Measurements from ENCODE around the gene FSTL3. TPM values are rescaled to one million over a fixed set of nuclear protein-coding genes. Genes with fewer than 3 reads are reported as not detected.

Gene FSTL3
- total and polyA plus RNA-seq, 10 of the 15 experiments (the other 5 are each of a cell fraction or from before 2014, with no cell fraction given) = 0.42 to 13.5 (median 3.6) TPM

- in situ Hi-C loops (cut with MboI) = no loop called here
- no peaks in the 10 kb centered on the region for H4K20me1 ChIP-seq (ENCODE audit: control insufficient read depth, insufficient read depth)
- no peak for TF ChIP-seq SUPT20H (IDR thresholded peaks at IDR 0.05; ENCODE audit: borderline replicate concordance, control insufficient read depth, low read depth, low read length)
- no peak for TF ChIP-seq PRDM15 (CRISPR knock-in tag; IDR thresholded peaks at IDR 0.05)
- TF ChIP-seq RELA (IDR thresholded peaks at IDR 0.05; ENCODE audit: borderline replicate concordance, partially characterized antibody) = no peak
- no peak for TF ChIP-seq ZBED1 (IDR thresholded peaks at IDR 0.05; ENCODE audit: borderline replicate concordance)
- TF ChIP-seq SKIL (IDR thresholded peaks at IDR 0.05; ENCODE audit: low read depth, poor library complexity, severe bottlenecking) = no peak
- TF ChIP-seq TCF12 (IDR thresholded peaks at IDR 0.05; ENCODE audit: low read depth, low read length) = no peak
- TF ChIP-seq FOS (IDR thresholded peaks at IDR 0.05; ENCODE audit: borderline replicate concordance, extremely low read depth, insufficient read length) = no peak
- no peak for TF ChIP-seq TBL1XR1 (IDR thresholded peaks at IDR 0.05; ENCODE audit: low read depth, low read length)
- TF ChIP-seq JUNB (IDR thresholded peaks at IDR 0.05) = no peak
- no peak for TF ChIP-seq YBX1 (IDR thresholded peaks at IDR 0.05)
- TF ChIP-seq ZNF207 (IDR thresholded peaks at IDR 0.05; ENCODE audit: borderline replicate concordance) = no peak
- no peak for TF ChIP-seq ATF2 (IDR thresholded peaks at IDR 0.05; ENCODE audit: low read length)
- TF ChIP-seq IKZF2 (IDR thresholded peaks at IDR 0.05) = no peak
- no peak for TF ChIP-seq CHD4 (IDR thresholded peaks at IDR 0.05)
- no peak for TF ChIP-seq MTA2 (IDR thresholded peaks at IDR 0.05; ENCODE audit: low read depth)
- TF ChIP-seq NR2C1 (IDR thresholded peaks at IDR 0.05) = no peak
- no peak for TF ChIP-seq CHD2 (IDR thresholded peaks at IDR 0.05; ENCODE audit: borderline replicate concordance, low read depth, low read length)
- no peak for TF ChIP-seq RUNX3 (IDR thresholded peaks at IDR 0.05; ENCODE audit: low read length)
- no peak for FAIRE-seq
- CTCF ChIA-PET = no interaction called here
- WGBS (ENCODE audit: insufficient coverage, insufficient replicate concordance, low lambda C conversion rate, missing lambda C conversion rate) = 52% methylated on average over 21 of the region's 21 CpGs
- intact Hi-C loops (cut with micrococcal nuclease; ENCODE audit: unreplicated experiment) = no loop called here
- H3K4me1 ChIP-seq (ENCODE audit: control insufficient read depth, insufficient read depth, low read length) = no peaks in the 10 kb centered on the region
- no peak overlapping the region for H3K9ac ChIP-seq (ENCODE audit: control insufficient read depth, insufficient read depth, low read length)
- H2AFZ ChIP-seq (ENCODE audit: control insufficient read depth, low read depth, low read length) = no peak overlapping the region
- H3K27me3 ChIP-seq (replicated peaks in 1 of 2; ENCODE audit: control insufficient read depth in 2 of 2, insufficient read depth in 2 of 2, low read length in 1 of 2) = peaks cover 0 to 2% of the 10 kb centered on the region in 2 experiments; a peak in 2 of 4 replicates
- H3K4me2 ChIP-seq (ENCODE audit: control insufficient read depth, insufficient read depth) = no peak overlapping the region
- no peak overlapping the region for H3K27ac ChIP-seq (ENCODE audit: control insufficient read depth, insufficient read depth)
- SMC1A ChIA-PET (ENCODE audit: uncharacterized antibody, unreplicated experiment) = no interaction called here
- no peak for ATAC-seq
- H3K36me3 ChIP-seq (ENCODE audit: control insufficient read depth in 2 of 2, insufficient read depth in 2 of 2, low read length in 1 of 2) = no peaks in the 10 kb centered on the region
- no TSS peak for BruUV-seq (replicated peaks)
- no peaks in the 10 kb centered on the region for H3K79me2 ChIP-seq (ENCODE audit: control insufficient read depth, insufficient read depth, low read length)
- POLR2A ChIA-PET = no interaction called here
- RAD21 ChIA-PET (ENCODE audit: unreplicated experiment) = no interaction called here
- H3K4me3 ChIP-seq = no peak overlapping the region
- H3K9me3 ChIP-seq (replicated peaks; ENCODE audit: control insufficient read depth, insufficient read depth, low read length) = peaks cover 5% of the 10 kb centered on the region; the same call in 1 of the 3 replicates
- no peak for DNase-seq (ENCODE audit: low read depth, low spot score)
Observed at GRCh38 chr19:710767-711166, 34.6 kb downstream of the FSTL3 start.

Measured in GM12878 (cell line).